BLaER1 treated with 17β-estradiol and CSF1 and Interleukin-3, amounts not matched to agents 10 nM and 100 nM (cell line): ENCODE results near the gene ATG5.
"Not testable (repeated sequence)": the region's sequence is repeated elsewhere in the genome, so short reads cannot be mapped to it uniquely, and the experiment has no call there.

Experiments used
- H3K27ac ChIP-seq, 11 experiments: shearing (Covaris generic); formaldehyde crosslinking; 2 replicates each; pipeline ENCODE4 v1.8.1; 2022
- H3K27me3 ChIP-seq, 11 experiments: shearing (Covaris generic); formaldehyde crosslinking; 2 replicates each; pipeline ENCODE4 v1.8.1; 2022
- H3K36me3 ChIP-seq, 11 experiments: shearing (Covaris generic); formaldehyde crosslinking; 2 replicates each; pipeline ENCODE4 v1.8.1; 2022
- H3K4me1 ChIP-seq, 10 experiments: shearing (Covaris generic); formaldehyde crosslinking; 2 replicates each; pipeline ENCODE4 v1.8.1; 2022
- H3K4me2 ChIP-seq, 11 experiments: shearing (Covaris generic); formaldehyde crosslinking; 2 replicates each; pipeline ENCODE4 v1.8.1; 2022
- H3K4me3 ChIP-seq, 10 experiments: shearing (Covaris generic); formaldehyde crosslinking; 2 replicates each; pipeline ENCODE4 v1.8.1; 2022
- H3K9ac ChIP-seq, 11 experiments: shearing (Covaris generic); formaldehyde crosslinking; 2 replicates each; pipeline ENCODE4 v1.8.1; 2022
- H3K9me3 ChIP-seq, 11 experiments: shearing (Covaris generic); formaldehyde crosslinking; replicated peaks in 1 of 11; 2 replicates each; pipeline ENCODE4 v1.8.1; 2022
- H4K20me1 ChIP-seq, 11 experiments: shearing (Covaris generic); formaldehyde crosslinking; 2 replicates each; pipeline ENCODE4 v1.8.1; 2022
- Cebpa-rat ChIP-seq, 11 experiments: shearing (Covaris generic); IDR thresholded peaks; 2 replicates each; pipeline ENCODE4 v1.8.1; 2022

ATG5 gene

DNA sequence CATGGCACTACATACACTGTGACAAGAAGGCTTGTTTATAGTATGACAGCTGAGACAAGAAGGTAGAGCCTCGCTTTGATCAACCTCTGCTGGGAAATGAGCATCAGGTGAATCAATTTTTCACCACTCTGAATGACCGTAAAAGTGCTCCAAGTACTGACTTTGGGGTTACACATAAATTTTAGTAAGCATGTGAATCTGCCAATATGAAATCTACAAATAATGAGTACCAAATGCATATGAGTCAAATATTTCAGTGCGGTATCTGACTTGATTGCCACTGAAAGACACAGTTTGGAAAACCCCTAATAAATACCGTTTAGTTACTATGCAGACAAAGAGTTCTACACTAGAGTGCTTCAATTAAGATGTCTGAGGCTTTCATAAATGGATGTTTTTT lies 77.8 kb downstream of the ATG5 start:
- Histone ChIP-seq H3K9me3 (peaks cover 0 to under 1% (median 0%) of the 10 kb centered on the region in 11 experiments; a peak in 1 of 22 replicates), H3K4me1 (no peaks in the 10 kb centered on the region), H3K36me3 (peaks cover 28 to 77% (median 42%) of the 10 kb centered on the region in 11 experiments; a peak in 21 of 22 replicates), H4K20me1 (peaks cover 0 to 26% (median 5%) of the 10 kb centered on the region in 11 experiments; a peak in 10 of 22 replicates), H3K27me3 (no peaks in the 10 kb centered on the region), H3K4me3 (no peak overlapping the region), H3K27ac (no peak overlapping the region), H3K9ac (no peak overlapping the region), H3K4me2 (no peak overlapping the region)
- no peak for TF ChIP-seq Cebpa-rat (IDR thresholded peaks at IDR 0.05)

DNA sequence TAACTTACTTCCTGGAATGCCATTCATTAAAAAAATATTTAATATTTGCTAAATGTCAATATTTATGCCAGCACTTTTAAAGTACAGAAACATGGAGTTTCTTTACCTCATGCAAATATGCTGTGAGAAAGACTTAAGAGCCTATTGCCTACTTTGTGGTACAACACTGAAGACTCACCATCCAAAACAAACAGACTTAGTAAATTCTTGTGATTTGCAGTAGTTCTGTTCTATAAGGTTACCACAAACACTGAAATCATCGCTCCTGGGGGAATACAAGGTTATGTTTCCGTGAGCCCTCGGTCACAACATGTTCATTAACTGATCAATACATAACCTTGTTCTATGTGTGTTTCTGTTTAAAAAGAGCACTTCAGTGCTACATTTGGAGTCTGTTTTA lies 78.3 kb downstream of the ATG5 start:
- Histone ChIP-seq H3K4me2 (no peak overlapping the region), H3K36me3 (peaks cover 30 to 75% (median 43%) of the 10 kb centered on the region in 11 experiments; a peak in 21 of 22 replicates)

DNA sequence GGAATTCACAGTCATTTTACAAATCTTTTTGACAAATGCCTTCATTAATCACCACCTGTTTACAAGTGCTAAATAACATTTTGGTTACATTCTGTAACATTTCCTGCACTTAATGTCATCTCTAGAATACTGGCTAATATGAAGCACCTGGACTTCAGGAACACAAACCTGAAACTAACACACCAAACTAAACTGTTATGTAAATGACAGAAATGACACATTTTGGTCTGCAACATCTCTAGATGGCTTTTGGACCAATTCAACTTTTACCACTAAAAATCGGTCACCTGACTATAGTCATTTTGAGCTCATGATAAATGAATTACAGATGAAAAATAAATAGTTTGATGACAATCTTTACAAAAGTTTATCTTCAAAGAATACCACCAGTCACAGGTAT lies 80.6 kb downstream of the ATG5 start:
- Histone ChIP-seq H3K4me2 (no peak overlapping the region), H3K4me1 (no peaks in the 10 kb centered on the region), H3K27me3 (no peaks in the 10 kb centered on the region), H3K9ac (no peak overlapping the region), H3K36me3 (peaks cover 46 to 90% (median 57%) of the 10 kb centered on the region in 11 experiments; a peak in 21 of 22 replicates), H4K20me1 (peaks cover 0 to 7% (median 0%) of the 10 kb centered on the region in 11 experiments; a peak in 3 of 22 replicates), H3K27ac (no peak overlapping the region), H3K4me3 (no peak overlapping the region), H3K9me3 (peaks cover 4 to 15% (median 10%) of the 10 kb centered on the region in 11 experiments; a peak in 12 of 22 replicates)
- no peak for TF ChIP-seq Cebpa-rat (IDR thresholded peaks at IDR 0.05)

More for the DNA sequence above, 78.3 kb downstream of the ATG5 start:
- no peaks in the 10 kb centered on the region for H3K27me3 ChIP-seq
- H3K4me1 ChIP-seq = no peaks in the 10 kb centered on the region
- TF ChIP-seq Cebpa-rat (IDR thresholded peaks at IDR 0.05) = no peak
- no peak overlapping the region for H3K4me3 ChIP-seq
- H3K9me3 ChIP-seq = peaks cover 0 to 5% (median 0%) of the 10 kb centered on the region in 11 experiments; a peak in 5 of 22 replicates
- H4K20me1 ChIP-seq = peaks cover 0 to 22% (median 5%) of the 10 kb centered on the region in 11 experiments; a peak in 10 of 22 replicates
- H3K27ac ChIP-seq = no peak overlapping the region
- no peak overlapping the region for H3K9ac ChIP-seq

DNA sequence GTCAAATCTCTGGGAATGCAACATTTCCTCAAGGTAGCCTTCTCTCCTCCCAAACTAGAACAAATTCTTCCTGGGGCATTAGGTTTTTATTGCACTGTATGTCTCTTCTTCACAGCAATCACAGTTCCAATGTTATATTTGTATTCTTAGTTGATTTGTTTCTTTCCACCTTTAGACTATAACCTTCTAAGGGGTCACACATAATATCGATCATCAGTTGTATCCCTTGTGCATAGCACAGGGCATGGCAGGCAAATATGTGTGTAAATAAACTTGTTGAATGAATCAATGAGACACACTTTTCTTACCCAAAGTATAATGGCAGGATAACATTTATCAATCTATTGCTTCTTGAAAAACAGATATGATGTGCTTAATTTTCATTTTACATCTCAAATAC lies 81.0 kb downstream of the ATG5 start:
- no peak for TF ChIP-seq Cebpa-rat (IDR thresholded peaks at IDR 0.05)
- Histone ChIP-seq H3K4me2 (no peak overlapping the region), H3K9ac (no peak overlapping the region), H3K9me3 (peaks cover 4 to 15% (median 10%) of the 10 kb centered on the region in 11 experiments; a peak in 12 of 22 replicates), H3K27me3 (no peaks in the 10 kb centered on the region), H3K4me3 (no peak overlapping the region), H3K36me3 (peaks cover 46 to 91% (median 61%) of the 10 kb centered on the region in 11 experiments; a peak in 21 of 22 replicates), H4K20me1 (peaks cover 0 to 4% (median 0%) of the 10 kb centered on the region in 11 experiments; a peak in 2 of 22 replicates), H3K27ac (no peak overlapping the region), H3K4me1 (no peaks in the 10 kb centered on the region)

DNA sequence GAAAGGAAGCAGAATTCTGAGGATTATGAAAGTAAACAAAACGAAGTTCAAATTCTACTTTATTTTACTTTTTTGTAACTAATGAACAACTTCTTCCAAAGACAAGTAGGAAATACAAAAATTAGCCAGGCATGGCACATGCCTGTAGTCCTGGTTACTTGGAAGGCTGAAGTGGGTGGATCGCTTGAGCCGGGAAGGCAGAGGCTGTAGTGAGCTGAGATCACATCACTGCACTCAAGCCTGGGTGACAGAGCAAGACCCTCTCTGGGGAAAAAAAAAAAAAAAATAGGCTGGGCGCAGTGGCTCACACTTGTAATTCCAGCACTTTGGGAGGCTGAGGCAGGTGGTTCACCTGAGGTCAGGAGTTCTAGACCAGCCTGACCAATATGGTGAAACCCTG lies 82.3 kb downstream of the ATG5 start:
- Histone ChIP-seq H3K4me1 (no peaks in the 10 kb centered on the region), H3K9me3 (peaks cover 4 to 15% (median 10%) of the 10 kb centered on the region in 11 experiments; a peak in 12 of 22 replicates), H3K9ac (no peak overlapping the region), H3K27ac (no peak overlapping the region), H3K36me3 (peaks cover 45 to 90% (median 58%) of the 10 kb centered on the region in 11 experiments; a peak in 21 of 22 replicates), H3K27me3 (no peaks in the 10 kb centered on the region), H3K4me3 (no peak overlapping the region), H4K20me1 (no peaks in the 10 kb centered on the region), H3K4me2 (no peak overlapping the region)
- TF ChIP-seq Cebpa-rat (IDR thresholded peaks at IDR 0.05) = no peak

DNA sequence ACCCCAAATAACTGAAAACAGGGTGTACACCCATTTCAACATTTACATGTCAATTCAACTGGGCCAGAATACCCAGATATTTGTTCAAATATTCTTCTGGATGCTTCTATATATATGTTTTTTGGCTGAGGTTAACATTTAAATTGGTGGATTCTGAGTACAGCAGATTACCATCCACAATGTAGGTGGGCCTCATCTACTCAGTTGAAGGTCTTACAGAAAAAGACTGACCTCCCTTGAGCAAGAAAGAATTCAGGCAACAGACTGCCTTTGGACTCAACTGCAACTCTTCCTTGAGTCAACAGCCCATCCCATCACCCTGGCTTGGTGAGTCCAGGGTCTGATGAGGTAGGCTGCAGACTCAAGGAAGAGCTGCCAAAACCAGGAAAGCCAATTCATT lies 84.1 kb downstream of the ATG5 start:
- H3K9ac ChIP-seq = no peak overlapping the region
- no peak overlapping the region for H3K27ac ChIP-seq
- peaks cover 13 to 23% (median 17%) of the 10 kb centered on the region in 11 experiments; a peak in 20 of 22 replicates for H3K9me3 ChIP-seq
- no peaks in the 10 kb centered on the region for H3K4me1 ChIP-seq
- no peak overlapping the region for H3K4me3 ChIP-seq
- H3K36me3 ChIP-seq = peaks cover 34 to 90% (median 54%) of the 10 kb centered on the region in 11 experiments; a peak in 21 of 22 replicates
- H4K20me1 ChIP-seq = no peaks in the 10 kb centered on the region
- no peaks in the 10 kb centered on the region for H3K27me3 ChIP-seq
- H3K4me2 ChIP-seq = no peak overlapping the region
- no peak for TF ChIP-seq Cebpa-rat (IDR thresholded peaks at IDR 0.05)

DNA sequence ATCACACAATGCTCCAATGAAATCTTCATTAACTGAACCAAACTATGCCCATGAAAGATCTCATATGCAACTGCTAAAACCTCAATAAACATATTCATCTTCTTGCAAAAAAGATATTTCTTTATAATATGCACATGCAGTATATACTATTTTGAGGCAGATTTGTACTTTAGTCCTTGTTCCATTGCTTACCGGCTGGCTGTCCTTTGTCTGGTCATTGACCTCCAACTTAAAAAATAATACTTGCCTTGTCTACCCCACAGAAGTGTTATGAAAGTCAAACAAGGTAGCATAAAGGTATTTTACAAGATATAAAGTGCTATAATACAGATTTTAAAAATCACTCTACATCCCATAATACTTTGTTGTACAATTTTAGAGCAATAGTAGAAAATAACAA lies 88.3 kb downstream of the ATG5 start:
- Histone ChIP-seq H3K4me3 (no peak overlapping the region), H3K4me2 (no peak overlapping the region), H3K4me1 (no peaks in the 10 kb centered on the region)

DNA sequence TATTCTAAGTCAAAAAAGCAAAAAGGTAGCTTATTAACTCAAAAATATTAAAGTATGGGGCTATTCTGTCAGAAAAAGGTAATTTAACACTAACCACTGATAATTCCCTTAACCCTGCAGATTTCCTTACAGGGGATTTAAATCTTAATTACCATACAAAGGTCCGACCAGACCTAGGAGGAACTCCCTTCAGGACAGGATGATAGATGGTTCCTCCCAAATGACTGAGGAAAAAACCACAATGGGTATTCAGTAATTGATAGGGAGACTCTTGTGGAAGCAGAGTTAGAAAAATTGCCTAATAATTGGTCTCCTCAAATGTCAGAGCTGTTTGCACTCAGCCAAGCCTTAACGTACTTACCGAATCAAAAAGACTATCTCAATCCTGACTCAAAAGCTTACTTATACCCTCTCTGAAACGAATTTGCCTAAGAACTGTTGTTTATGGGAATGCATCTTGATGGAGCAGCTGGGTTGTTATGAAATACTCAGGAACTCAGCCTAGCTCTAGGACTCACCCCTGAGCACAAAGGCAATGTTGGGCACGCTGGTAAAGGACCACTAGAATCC lies 95.6 kb downstream of the ATG5 start:
- H3K9me3 ChIP-seq = peaks cover 13 to 34% (median 26%) of the 10 kb centered on the region in 11 experiments; a peak in 20 of 22 replicates
- not testable (repeated sequence) for H3K9ac ChIP-seq, H3K4me2 ChIP-seq, H3K4me3 ChIP-seq, H3K27ac ChIP-seq, H3K27me3 ChIP-seq
- H3K4me1 ChIP-seq = peaks cover 18 to 26% (median 23%) of the 10 kb centered on the region in 10 experiments
- peaks cover 0 to 21% (median 0%) of the 10 kb centered on the region in 11 experiments; a peak in 3 of 22 replicates for H4K20me1 ChIP-seq
- H3K36me3 ChIP-seq = peaks cover 19 to 71% (median 38%) of the 10 kb centered on the region in 11 experiments

More for the DNA sequence above, 88.3 kb downstream of the ATG5 start:
- Histone ChIP-seq H3K27me3 (no peaks in the 10 kb centered on the region), H3K27ac (no peak overlapping the region), H4K20me1 (no peaks in the 10 kb centered on the region), H3K9ac (no peak overlapping the region), H3K36me3 (peaks cover 54 to 92% (median 61%) of the 10 kb centered on the region in 11 experiments), H3K9me3 (peaks cover 33 to 45% (median 38%) of the 10 kb centered on the region in 11 experiments)
- TF ChIP-seq Cebpa-rat (IDR thresholded peaks at IDR 0.05) = no peak
